MM.1S (cell line): ENCODE data around the gene ANTXR1.

ENCODE experiments used
- DNase-seq: peaks from one replicate; pipeline ENCODE4 v3.0.0-alpha.2; 2015
- H2AFZ ChIP-seq: fragments of 300-600 bp; sonication (generic); 2 replicates; pipeline ENCODE4 v1.6.0; 2016; ENCODE audit warnings: antibody characterized with exemption, low read length
- H3F3A ChIP-seq: fragments of 300-600 bp; sonication (generic); 2 replicates; pipeline ENCODE4 v1.6.1; 2016; ENCODE audit warnings: mild to moderate bottlenecking, antibody characterized with exemption, low read length, moderate library complexity, mixed read lengths; ENCODE audit not compliant: insufficient read depth
- H3K27ac ChIP-seq: fragments of 300-600 bp; sonication (generic); 2 replicates; pipeline ENCODE4 v1.5.1; 2016; ENCODE audit warnings: mild to moderate bottlenecking, low read length
- H3K27me3 ChIP-seq: fragments of 300-600 bp; sonication (generic); replicated peaks from 2 replicates; pipeline ENCODE4 v1.6.0; 2016; ENCODE audit warnings: low read length; ENCODE audit not compliant: insufficient read depth
- H3K36me3 ChIP-seq: fragments of 300-600 bp; sonication (generic); replicated peaks from 2 replicates; pipeline ENCODE4 v1.6.1; 2016; ENCODE audit warnings: mild to moderate bottlenecking, low read length, mixed read lengths; ENCODE audit not compliant: insufficient read depth
- H3K4me1 ChIP-seq: fragments of 300-600 bp; sonication (generic); 2 replicates; pipeline ENCODE4 v1.6.1; 2016; ENCODE audit warnings: low read length, mixed read lengths
- H3K4me2 ChIP-seq: fragments of 300-600 bp; sonication (generic); 2 replicates; pipeline ENCODE4 v1.6.0; 2016; ENCODE audit warnings: low read depth, low read length
- H3K4me3 ChIP-seq: fragments of 300-600 bp; sonication (generic); 2 replicates; pipeline ENCODE4 v1.5.1; 2016; ENCODE audit warnings: low read length, mixed read lengths
- H3K79me2 ChIP-seq: fragments of 300-600 bp; sonication (generic); 2 replicates; pipeline ENCODE4 v1.6.1; 2016; ENCODE audit warnings: mixed run types, low read length, mixed read lengths
- H3K9ac ChIP-seq: fragments of 300-600 bp; sonication (generic); 2 replicates; pipeline ENCODE4 v1.6.1; 2016; ENCODE audit warnings: low read length, mixed read lengths
- H3K9me2 ChIP-seq: fragments of 300-600 bp; sonication (generic); replicated peaks from 2 replicates; pipeline ENCODE4 v1.6.1; 2016; ENCODE audit warnings: mild to moderate bottlenecking, low read length, mixed read lengths; ENCODE audit not compliant: insufficient read depth
- H3K9me3 ChIP-seq: fragments of 300-600 bp; sonication (generic); replicated peaks from 2 replicates; pipeline ENCODE4 v1.6.1; 2016; ENCODE audit warnings: mild to moderate bottlenecking, low read length, mixed read lengths; ENCODE audit not compliant: insufficient read depth
- H4K20me1 ChIP-seq: fragments of 300-600 bp; sonication (generic); 2 replicates; pipeline ENCODE4 v1.6.1; 2016; ENCODE audit warnings: mild to moderate bottlenecking, low read length, moderate library complexity, mixed read lengths; ENCODE audit not compliant: insufficient read depth
- EZH2 ChIP-seq: fragments of 300-600 bp; sonication (generic); optimal IDR thresholded peaks from 2 replicates; pipeline ENCODE3; 2017; ENCODE audit warnings: low read depth, mild to moderate bottlenecking, antibody characterized with exemption, low read length, mixed read lengths
- EZH2phosphoT487 ChIP-seq: fragments of 300-600 bp; sonication (generic); IDR thresholded peaks from 2 replicates; pipeline ENCODE4 v1.6.1; 2018; ENCODE audit warnings: antibody characterized with exemption, low read length
- TF ChIP-seq, protein P1 (sequence below): fragments of 300-600 bp; sonication (generic); IDR thresholded peaks from 2 replicates; pipeline ENCODE4 v1.5.1; 2016; ENCODE audit warnings: antibody characterized with exemption, low read length, mixed read lengths

ANTXR1 gene

DNA sequence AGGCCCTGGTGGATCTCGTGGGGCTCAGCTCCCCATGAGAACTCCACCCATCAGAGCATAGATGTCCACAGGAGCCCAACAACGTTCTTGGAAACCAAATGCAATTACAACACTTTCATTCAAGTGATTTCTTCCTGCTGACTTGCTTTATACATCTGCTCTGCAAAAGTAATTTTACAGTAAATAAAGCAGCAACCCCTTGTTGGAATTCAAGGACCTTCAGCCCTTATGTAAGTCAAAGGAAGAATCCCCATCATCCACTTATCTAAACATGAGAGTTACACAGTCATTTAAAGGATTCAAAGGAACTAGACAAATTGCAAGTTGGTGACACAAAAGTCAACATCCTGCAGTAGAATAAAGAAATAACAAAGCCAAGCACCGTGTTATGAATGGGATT, 17.1 kb upstream of the ANTXR1 start:
- no peak overlapping the region for H3K4me3 ChIP-seq
- H3K9me2 ChIP-seq, result no peaks in the 10 kb centered on the region
- H3F3A ChIP-seq, result no peaks in the 10 kb centered on the region
- DNase-seq, result no peak
- H3K9me3 ChIP-seq, result no peaks in the 10 kb centered on the region
- no peaks in the 10 kb centered on the region for H4K20me1 ChIP-seq
- no peak overlapping the region for H3K9ac ChIP-seq
- H3K4me2 ChIP-seq, result no peak overlapping the region
- H3K27me3 ChIP-seq, result no peaks in the 10 kb centered on the region
- no peaks in the 10 kb centered on the region for H3K79me2 ChIP-seq
- no peaks in the 10 kb centered on the region for H3K4me1 ChIP-seq
- H2AFZ ChIP-seq, result no peak overlapping the region
- no peak overlapping the region for H3K27ac ChIP-seq
- no peak for TF ChIP-seq EZH2
- TF ChIP-seq, protein P1, sequence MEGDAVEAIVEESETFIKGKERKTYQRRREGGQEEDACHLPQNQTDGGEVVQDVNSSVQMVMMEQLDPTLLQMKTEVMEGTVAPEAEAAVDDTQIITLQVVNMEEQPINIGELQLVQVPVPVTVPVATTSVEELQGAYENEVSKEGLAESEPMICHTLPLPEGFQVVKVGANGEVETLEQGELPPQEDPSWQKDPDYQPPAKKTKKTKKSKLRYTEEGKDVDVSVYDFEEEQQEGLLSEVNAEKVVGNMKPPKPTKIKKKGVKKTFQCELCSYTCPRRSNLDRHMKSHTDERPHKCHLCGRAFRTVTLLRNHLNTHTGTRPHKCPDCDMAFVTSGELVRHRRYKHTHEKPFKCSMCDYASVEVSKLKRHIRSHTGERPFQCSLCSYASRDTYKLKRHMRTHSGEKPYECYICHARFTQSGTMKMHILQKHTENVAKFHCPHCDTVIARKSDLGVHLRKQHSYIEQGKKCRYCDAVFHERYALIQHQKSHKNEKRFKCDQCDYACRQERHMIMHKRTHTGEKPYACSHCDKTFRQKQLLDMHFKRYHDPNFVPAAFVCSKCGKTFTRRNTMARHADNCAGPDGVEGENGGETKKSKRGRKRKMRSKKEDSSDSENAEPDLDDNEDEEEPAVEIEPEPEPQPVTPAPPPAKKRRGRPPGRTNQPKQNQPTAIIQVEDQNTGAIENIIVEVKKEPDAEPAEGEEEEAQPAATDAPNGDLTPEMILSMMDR, result no peak
- TF ChIP-seq EZH2phosphoT487, result no peak
- no peaks in the 10 kb centered on the region for H3K36me3 ChIP-seq

DNA sequence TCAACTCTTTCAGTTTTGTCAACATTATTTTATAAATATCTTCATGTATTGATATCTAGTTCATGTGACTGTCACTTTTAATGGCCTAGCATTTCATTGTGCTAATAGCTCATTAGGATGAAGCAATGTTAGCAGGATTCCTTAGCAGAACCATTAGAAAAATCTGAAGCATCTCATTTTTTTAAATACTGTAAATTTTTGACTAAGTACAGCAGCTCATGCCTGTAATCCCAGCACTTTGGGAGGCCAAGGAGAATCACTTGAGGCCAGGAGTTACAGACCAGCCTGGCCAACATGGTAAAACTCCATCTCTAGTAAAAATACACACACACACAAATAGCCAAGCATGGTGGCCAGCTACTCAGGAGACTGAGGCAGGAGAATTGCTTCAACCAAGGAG, 15.6 kb upstream of the ANTXR1 start:
- DNase-seq, result no peak
- Histone ChIP-seq H3K27me3 (no peaks in the 10 kb centered on the region), H3F3A (no peaks in the 10 kb centered on the region), H3K4me2 (no peak overlapping the region), H3K79me2 (no peaks in the 10 kb centered on the region), H3K4me1 (no peaks in the 10 kb centered on the region), H4K20me1 (no peaks in the 10 kb centered on the region), H3K9me2 (no peaks in the 10 kb centered on the region), H2AFZ (no peak overlapping the region), H3K9me3 (no peaks in the 10 kb centered on the region), H3K36me3 (no peaks in the 10 kb centered on the region), H3K9ac (no peak overlapping the region), H3K27ac (no peak overlapping the region), H3K4me3 (no peak overlapping the region)
- TF ChIP-seq EZH2 (no peak), EZH2phosphoT487 (no peak)
- TF ChIP-seq, protein P1, result no peak

DNA sequence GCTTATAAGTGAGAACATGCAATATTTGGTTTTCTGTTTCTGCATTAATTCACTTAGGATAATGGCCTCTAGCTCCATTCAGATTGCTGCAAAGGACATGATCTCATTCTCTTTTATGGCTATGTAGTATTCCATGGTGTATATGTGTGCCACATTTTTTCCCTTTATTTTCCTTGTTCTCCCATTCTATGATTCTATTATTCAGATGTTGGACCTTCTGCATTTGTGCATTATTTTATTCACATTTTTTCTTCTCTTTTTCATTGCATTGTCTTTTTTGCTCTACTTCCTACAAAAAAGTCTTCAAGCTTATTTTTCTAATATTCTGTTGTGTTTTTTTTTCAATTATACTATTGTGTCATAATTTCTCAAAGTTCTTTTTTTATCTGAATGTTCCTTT, 11.1 kb upstream of the ANTXR1 start:
- H3K9me2 ChIP-seq, result no peaks in the 10 kb centered on the region
- H3K27ac ChIP-seq, result no peak overlapping the region
- no peak for DNase-seq
- H3K4me3 ChIP-seq, result no peak overlapping the region
- no peaks in the 10 kb centered on the region for H3K36me3 ChIP-seq
- H3K4me1 ChIP-seq, result no peaks in the 10 kb centered on the region
- H3F3A ChIP-seq, result no peaks in the 10 kb centered on the region
- H4K20me1 ChIP-seq, result no peaks in the 10 kb centered on the region
- H3K27me3 ChIP-seq, result no peaks in the 10 kb centered on the region
- no peaks in the 10 kb centered on the region for H3K79me2 ChIP-seq
- TF ChIP-seq, protein P1, result no peak
- TF ChIP-seq EZH2phosphoT487 (no peak), EZH2 (no peak)
- no peak overlapping the region for H2AFZ ChIP-seq
- H3K4me2 ChIP-seq, result no peak overlapping the region
- no peaks in the 10 kb centered on the region for H3K9me3 ChIP-seq
- H3K9ac ChIP-seq, result no peak overlapping the region
